Cerebellar nuclear complex (tissue), 1 donor: ENCODE measurements around the gene PSTPIP1.

Experiments
- DNase-seq, 2 experiments: peaks; one replicate each; lab custom pipeline; 2025; lab: John Stamatoyannopoulos, UW

PSTPIP1 gene

GRCh38 chr15:77042955-77043920 is 48.3 kb downstream of the PSTPIP1 start:
- no peak for DNase-seq

GRCh38 chr15:77044228-77045042 is 49.5 kb downstream of the PSTPIP1 start:
- no peak for DNase-seq

- no peak for DNase-seq
Measured at GRCh38 chr15:77045985-77046384, 51.1 kb downstream of the PSTPIP1 start.

- no peak for DNase-seq
Measured at GRCh38 chr15:77046704-77047412, 51.9 kb downstream of the PSTPIP1 start.

GRCh38 chr15:77048135-77048876 is 53.4 kb downstream of the PSTPIP1 start:
- no peak for DNase-seq

DNA sequence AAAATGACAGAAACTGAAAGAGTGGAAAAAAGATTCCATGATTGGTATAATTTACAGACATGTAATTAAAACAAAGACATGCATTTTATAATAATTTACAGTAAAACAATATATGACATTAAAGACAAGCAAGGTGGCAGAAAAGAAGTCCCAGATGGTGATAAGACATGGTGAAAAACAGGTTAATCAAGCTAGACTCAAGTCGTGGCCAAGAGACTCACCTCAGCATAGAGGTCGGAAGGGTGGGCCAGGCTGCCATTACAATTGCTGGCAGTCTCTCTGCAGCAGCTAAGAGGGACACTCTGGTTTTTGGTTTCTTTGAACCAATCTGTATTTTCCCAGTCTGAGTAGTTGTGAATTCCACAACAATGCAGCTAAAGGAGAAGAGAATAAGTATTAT is 57.6 kb downstream of the PSTPIP1 start:
- DNase-seq = no peak

DNA sequence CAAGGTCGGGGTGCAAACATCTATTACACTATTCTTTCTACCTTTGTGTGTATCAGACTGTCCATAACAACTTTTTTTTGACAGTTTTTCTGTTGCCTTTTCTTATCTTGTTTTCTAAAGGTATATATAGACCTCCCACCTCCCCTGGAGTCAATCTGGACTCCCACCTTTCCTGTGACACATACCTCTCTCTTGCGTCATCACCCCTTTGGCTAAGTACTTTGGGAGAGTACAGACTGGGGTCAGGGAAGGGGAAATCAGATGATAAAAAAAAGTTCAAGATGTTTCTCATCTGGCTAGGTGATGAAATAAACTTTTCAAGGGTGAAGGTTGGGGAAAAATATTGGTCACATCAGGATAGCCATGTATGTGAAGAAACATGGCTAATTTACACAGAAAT is 58.8 kb downstream of the PSTPIP1 start:
- DNase-seq = no peak

DNA sequence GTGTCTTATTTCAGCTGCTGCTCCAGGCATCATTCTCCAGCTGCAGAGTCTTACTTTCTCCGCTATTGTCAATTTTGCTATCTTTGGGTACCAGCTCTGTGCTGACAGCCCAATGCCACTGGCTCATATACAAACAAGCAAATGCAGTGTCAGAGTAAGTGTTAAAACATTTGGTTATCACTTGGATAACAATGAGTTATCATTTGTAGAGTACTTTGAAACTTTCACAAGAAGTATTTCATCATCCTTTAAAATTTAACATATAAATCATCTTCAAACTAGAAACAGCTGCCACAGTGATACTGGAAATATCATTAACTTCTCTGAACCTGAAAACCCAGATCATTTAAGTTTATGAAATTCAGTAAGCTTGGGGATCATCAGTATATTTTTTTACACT is 62.1 kb downstream of the PSTPIP1 start:
- DNase-seq = no peak

DNA sequence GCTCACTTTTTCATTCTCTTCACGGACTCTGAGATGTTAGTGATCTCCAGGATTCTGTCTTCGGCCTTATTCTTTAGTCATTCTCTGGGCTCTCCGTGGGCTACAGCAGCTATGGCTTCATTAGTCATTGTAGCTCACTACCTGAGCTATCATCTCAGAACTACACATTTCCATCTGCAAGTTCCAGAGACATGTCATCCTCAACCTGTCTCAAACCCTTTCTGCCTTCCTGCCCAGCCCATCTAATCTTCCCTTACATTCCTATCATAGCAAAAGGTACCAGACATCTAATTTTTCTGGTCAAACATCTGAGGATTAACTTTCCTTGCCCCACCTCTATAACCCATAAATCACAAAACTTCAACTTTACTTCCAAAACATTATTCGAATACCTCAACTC is 62.8 kb downstream of the PSTPIP1 start:
- DNase-seq = no peak

DNA sequence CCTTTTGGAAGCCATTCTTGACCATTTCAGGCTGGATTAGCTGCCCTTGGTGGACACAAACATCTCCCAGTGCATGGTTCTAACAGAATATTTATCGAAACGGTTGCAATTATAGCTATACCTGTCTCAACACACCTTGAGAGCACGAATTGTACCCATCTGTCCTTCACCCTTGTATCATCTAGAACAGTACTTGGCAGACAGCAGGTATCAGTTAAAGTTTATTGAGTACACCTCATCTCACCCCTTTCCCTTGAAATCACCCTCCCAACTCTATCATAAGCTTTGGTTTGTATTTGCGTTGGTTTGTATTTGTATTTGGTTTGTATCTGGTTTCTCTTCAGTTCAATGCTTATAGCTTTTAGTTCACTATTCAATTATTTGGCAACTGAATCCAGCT is 63.5 kb downstream of the PSTPIP1 start:
- no peak for DNase-seq

DNA sequence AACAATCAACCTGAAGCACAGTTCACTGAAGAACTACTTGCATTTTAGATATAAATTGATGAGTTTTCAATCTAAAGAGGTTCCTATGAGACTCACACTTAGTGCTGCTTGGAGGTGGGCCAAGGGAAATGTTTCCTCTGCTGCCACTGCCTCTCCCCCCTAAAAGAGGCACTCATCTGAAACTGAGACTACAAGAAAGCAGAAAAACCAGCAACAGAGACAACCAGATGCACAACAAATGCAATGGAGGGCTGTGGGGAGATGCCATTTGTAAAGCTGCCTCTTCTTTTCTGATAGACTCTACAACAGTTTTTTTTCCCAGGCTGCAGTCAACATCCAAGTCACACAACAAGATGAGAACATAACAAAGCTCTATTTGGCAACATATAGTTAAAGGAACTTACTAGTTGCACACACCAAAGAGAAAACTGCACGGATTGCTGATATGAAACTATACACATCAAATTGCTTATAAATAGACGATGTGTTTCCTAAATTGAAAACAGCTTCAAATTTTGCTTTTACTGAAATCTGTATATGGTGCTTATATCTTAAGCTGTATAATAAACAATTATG is 64.9 kb downstream of the PSTPIP1 start:
- DNase-seq = no peak

DNA sequence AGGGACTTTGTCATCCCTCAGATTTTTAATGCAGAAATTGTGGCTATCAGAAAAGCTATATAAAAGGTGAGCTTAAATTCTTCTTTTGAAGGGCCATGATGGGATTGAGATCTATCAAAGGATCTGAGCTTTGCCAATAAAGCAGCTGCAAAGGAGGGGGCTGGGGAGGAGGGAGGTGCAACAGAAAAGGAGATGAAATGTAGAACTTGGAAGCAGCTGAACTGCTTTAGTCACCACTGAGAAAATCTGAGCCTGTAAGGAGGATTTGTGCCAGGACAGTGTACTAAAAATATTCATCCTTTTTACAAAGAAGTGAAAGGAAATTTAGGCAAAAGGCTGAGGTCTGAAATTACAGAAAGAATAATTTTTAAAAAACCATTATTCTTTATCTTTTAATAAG is 65.6 kb downstream of the PSTPIP1 start:
- DNase-seq = no peak

DNA sequence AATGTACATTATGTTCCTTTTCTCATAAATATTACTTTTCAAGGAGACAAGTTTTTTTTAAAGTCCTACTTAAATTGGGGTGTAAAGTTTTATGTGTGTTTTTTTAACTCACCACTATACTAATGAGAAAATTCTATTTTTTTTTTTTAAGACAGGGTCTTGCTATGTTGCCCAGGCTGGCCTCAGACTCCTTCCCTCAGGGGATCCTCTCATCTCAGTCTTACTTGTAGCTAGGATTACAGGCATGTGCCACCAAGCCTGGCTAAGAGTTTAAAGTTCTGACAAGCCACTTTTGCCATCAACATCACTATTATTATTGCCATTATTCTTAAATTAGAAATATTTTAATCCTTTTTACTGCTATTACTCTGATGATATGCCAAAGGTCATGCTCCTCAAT is 68.3 kb downstream of the PSTPIP1 start:
- no peak for DNase-seq

DNA sequence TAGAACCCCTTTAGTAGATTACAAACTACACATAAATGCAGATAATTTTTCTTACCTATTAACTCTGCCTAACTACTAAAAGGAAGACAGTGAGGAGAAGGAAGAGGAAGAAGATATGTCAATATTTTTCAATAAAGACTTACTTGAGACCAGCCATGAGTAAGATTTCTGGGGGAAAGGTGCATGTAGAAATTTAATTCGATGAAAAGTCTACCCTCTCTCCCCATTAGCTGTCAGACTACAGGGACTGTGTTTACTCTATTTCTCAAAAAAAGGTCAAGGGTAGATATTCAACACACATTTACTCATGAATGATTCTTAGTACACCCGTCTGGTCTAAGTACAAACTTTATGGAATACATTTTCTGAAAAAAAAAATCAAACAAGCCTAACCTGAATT is 69.1 kb downstream of the PSTPIP1 start:
- no peak for DNase-seq

GRCh38 chr15:77064539-77065308 is 69.8 kb downstream of the PSTPIP1 start:
- no peak for DNase-seq

- no peak for DNase-seq
Measured at GRCh38 chr15:77066971-77067690, 72.2 kb downstream of the PSTPIP1 start.

DNA sequence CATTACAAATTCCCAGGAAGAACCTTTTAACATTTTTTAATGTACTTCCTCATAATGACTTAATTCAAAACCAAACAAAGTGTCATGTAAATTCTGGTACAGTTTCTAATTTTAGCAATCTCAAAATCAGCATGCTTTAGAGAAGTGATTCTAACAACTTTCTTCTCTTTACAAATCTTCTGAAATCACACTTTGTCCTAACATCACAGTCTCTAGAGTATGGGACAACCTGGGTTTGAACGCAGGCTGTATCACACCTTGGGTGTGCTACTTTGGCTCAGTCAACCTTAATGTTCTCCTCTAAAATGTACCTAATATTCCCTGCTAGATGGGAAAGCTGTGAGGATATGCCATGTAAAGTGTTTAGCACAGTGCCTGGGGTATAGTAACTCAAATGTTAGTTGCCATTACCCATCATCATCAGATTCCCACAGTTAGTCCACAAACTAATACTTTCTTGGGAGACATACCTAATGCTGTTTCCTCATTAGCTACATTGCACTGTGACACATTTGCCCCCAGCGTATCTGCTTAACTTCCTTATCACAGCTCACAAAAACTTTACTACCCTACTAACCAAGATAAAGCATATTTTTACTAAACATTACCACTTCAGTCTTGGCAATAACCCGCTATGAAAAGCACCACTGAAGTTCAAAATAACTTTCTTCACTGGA is 72.9 kb downstream of the PSTPIP1 start:
- DNase-seq = no peak

DNA sequence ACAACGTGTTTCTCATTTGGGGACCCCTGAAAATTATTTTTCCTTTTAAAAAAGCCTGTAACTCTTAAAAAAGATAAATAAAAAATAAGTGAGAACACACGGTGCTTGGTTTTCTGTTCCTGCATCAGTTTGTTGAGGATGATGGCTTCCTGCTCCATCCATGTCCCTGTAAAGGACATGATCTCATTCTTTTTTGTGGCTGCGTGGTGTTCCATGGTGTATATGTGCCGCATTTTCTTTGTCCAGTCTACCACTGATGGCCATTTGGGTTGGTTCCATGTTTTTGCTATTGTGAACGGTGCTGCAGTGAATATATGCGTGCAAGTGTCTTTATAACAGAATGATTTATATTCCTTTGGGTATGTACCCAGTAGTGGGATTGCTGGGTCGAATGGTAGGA is 73.7 kb downstream of the PSTPIP1 start:
- DNase-seq = no peak

GRCh38 chr15:77069521-77070121 is 74.7 kb downstream of the PSTPIP1 start:
- no peak for DNase-seq
